ENCODE results near the gene AMPD2.

AMPD2 gene

GRCh38 chr1:109619576-109620400 is at the start of gene AMPD2, which contains the start of gene GNAT2:
AMPD2 (plus strand) TSS chr1:109619837; CDS start chr1:109621176, 1,339 bp downstream.
GNAT2 (minus strand) TSS chr1:109619616; CDS start chr1:109612870, 6,746 bp downstream.
- DNase-seq, result no peak

DNA sequence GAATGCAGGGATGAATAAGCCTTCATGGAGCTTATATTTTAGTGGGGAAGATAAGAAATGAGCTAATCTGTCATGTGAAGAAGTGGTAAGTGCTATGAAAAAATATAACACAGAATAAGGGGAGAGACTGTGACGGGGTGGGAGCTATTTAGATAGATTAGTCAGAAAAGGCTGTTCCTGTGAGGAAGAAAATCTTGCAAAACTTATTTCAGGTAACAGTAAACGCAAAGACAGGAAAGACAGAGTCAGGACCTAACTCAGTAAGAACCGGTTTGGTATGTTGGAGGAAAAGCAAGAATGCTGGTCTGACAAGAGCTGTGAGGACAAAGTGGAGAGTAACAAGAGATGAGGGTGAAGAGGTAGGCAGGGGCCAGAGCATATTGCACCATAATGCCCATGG is 49.2 kb upstream of the AMPD2 start:
- DNase-seq, result no peak

DNA sequence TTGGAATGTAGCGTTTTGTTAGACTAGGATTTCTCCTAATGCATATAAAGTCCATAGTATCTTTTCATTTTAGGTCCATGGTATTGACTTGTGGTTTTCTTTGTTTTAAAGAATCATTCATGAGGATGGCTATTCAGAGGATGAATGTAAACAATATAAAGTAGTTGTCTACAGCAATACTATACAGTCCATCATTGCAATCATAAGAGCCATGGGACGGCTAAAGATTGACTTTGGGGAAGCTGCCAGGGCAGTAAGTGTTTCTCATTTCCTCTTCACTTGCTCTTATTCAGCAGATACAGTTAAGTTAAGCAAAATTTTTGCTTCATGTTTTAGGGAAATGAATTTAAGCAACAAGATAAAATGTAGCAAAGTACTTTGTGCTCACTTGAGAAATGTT is 45.9 kb upstream of the AMPD2 start:
- no peak for DNase-seq

GRCh38 chr1:109578947-109579443 is 40.6 kb upstream of the AMPD2 start:
- DNase-seq, result no peak

GRCh38 chr1:109579491-109579890 is 40.1 kb upstream of the AMPD2 start:
- no peak for DNase-seq

DNA sequence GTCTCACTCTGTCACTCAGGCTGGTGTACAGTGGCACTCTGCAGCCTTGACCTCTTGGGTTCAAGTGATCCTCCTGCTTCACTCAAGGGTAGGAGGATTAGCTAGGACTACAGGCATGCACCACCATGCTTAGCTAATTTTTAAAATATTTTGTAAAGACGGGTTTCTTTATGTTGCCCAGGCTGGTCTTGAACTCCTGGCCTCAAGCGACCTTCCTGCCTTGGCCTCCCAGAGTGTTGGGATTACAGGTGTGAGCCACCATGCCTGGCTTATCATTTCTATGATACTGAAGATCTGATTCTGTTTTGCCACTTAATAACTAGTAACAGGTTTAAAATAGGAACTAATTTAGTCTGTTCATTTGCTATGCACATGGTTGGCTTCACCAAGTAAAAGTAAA is 37.6 kb upstream of the AMPD2 start:
- DNase-seq, result no peak

- DNase-seq, result no peak
Measured at GRCh38 chr1:109584766-109585165, 34.9 kb upstream of the AMPD2 start.

DNA sequence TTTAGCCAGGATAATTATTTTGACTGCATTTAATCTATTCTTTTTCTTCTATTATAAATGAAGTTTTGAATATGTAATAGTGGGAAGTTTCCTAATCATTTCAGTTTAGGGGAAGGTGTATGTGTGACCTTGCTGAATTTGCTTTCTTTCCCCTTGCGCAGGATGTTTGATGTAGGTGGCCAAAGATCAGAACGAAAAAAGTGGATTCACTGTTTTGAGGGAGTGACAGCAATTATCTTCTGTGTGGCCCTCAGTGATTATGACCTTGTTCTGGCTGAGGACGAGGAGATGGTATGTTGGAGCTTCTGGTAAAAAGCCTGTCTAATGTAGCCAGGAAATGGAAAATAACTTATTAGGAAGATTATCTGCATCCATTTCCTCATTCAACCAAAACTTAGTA is 33.6 kb upstream of the AMPD2 start:
- no peak for DNase-seq

GRCh38 chr1:109589177-109589576 is 30.5 kb upstream of the AMPD2 start:
- DNase-seq, result no peak

DNA sequence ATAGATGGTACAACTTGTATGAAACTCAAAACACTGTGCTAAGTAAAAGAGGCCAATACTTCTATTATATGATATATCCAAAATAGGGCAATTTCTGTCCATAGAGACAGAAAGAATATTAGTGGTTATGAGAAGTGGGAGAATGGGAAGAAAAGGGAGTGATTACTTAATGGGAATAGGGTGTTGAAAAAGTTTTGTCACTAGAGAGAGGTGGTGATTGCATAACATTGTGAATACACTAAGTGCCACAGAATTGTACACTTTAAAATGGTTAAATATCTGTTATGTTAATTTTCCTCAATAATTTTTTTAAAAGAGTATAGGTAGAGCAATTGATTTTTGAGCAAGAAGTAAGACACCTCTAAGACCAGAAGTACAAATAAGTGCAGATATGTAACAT is 30.0 kb upstream of the AMPD2 start:
- no peak for DNase-seq

DNA sequence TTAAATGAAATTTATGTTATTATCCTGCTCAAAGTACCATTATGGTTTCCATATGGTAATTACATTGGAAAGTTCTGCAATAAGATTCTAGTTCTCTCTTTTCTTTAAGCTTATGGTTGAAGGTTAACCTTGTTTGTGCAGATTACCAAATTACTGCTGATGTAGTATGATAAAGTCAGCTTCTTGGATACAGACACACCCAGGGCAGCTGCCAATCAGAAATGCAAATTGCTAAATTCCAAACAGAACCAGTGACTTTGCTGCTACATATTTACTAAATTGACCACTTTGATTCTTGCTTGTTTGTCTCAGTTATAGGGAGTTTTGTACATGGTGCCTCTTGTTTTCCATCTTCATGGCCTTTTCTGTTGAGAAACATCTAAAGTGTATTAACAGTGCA is 26.7 kb upstream of the AMPD2 start:
- DNase-seq, result no peak

GRCh38 chr1:109595531-109595930 is 24.1 kb upstream of the AMPD2 start:
- no peak for DNase-seq

DNA sequence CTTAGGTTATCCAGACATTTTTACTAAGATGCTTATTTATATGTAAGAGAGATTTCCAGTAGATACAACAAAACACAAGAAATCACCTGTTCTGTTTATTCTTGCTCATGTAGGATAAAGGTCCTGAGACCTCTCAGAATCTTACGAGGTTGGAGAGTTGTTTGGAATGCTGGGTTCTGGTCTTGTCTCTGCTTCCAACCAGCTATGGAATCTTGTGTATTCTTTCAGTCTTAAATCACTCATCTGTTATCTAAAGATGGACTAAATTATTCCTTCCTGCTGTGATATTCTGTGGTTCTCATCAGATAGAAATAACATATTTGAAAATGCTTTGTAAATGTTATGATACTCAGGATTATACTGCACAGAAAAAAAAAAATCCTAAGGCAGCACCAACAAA is 21.5 kb upstream of the AMPD2 start:
- DNase-seq, result no peak

GRCh38 chr1:109598655-109599054 is 21.0 kb upstream of the AMPD2 start:
- DNase-seq, result no peak

DNA sequence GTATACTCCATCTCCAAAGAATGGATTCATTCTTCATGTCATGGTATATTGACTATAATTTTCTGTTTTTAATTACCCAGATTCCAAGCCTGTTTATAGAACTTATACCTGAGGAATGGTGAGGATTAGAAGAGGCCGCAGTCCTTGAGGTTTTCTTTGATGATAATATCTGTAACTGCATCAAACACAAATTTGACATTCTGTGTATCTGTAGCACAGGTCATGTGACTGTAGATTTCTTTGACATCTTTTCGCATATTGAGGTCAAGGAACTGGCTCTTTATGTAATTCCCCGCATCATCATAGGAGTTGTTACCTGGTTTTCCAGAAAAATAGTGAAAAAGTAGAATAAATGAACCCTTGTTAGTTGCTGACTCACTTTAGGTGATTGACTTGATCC is 16.4 kb upstream of the AMPD2 start:
- no peak for DNase-seq

DNA sequence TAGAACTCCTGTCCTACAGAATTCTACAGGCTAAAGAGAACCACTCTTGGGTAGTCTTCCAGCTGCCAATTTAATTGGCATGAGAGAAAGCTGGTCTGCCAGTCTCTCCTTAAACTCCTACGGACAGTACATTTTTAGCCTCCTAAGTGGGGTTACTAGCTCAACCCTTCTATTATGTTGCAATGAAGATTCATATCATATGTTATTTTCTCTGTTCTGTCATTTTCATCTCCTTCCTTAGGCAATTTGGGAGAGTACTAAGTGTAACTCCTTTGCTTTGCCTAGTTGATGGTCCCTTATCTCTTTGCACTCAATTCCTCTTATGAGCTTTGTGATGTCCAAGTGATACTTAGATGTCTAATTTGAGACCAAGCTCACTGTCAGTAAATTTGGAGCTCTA is 14.3 kb upstream of the AMPD2 start:
- DNase-seq, result no peak

DNA sequence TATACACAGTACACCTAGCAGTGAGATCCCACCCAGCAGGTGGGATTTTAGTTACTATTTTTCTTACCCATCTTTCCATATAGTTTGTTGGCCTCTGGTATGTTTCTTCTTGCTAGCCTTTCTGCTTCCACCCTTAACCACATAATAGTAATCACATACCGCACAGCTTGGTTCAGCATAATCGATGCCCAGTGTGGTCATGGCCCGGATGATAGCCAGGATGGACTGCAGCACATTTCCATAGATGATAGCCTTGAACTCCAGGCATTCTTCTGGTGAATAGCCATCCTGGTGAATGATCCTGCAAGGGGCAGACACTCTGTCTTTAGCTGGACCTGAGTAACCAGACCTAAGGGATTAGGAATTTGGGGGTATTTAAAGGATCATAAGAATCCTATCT is 9.8 kb upstream of the AMPD2 start:
- no peak for DNase-seq

GRCh38 chr1:109610609-109611307 is 8.9 kb upstream of the AMPD2 start:
- DNase-seq, result no peak

- no peak for DNase-seq
Measured at GRCh38 chr1:109611308-109611990, 8.2 kb upstream of the AMPD2 start.

DNA sequence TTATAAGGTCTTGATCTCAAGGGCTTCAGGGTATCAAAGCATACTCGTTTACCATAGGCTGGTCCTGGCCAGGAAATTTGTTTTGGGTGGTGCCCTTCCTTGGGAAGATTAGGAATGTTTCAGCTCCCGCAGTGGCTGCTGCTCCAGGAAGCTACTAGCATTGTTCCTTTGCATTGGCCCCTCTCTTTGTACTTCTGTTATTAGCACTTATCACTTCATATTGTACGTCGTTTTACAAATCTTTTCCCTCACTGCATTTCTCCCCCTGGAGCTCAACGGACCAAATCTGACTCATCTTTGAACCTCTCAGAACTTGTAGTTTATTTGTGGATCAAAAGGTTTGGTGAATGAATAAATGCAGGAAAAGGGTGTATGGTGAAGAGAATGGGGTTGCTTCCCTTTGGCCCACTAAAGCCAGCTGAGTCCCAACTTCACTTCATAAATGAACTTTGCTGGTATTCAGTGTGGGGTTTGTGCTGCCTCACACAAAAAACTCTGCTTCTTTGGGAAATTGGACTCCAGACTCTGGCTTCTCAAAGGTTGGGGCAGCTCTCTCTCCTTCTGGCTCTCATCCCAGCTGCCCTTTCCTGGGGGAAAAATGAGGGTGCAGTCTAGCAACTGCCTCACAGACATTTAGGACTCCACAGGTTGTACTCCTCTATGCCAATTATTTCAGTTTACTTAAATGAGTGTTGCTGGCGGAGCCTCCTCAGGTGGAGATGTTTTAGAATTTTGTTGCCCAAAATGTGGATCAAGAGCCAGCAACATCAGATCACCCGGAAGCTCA is 6.1 kb upstream of the AMPD2 start:
- no peak for DNase-seq

GRCh38 chr1:109615879-109616278 is 3.8 kb upstream of the AMPD2 start:
- DNase-seq, result no peak

- DNase-seq, result no peak
Measured at GRCh38 chr1:109616391-109616790, 3.2 kb upstream of the AMPD2 start.

GRCh38 chr1:109617291-109617801 is 2.3 kb upstream of the AMPD2 start:
- no peak for DNase-seq
